Activated T-cell treated with anti-CD3 and anti-CD28 coated beads, Interleukin-2, amount 50 U/mL, for 4 hours (primary cell): ENCODE measurements around the gene ALG1. TPM values are rescaled to one million over a fixed set of nuclear protein-coding genes. Genes with fewer than 3 reads are reported as not detected.
"Not testable (repeated sequence)": the region's sequence is repeated elsewhere in the genome, so short reads cannot be mapped to it uniquely, and the experiment has no call there.

Experiments
- ATAC-seq, 2 donors: fragments of 200-7000 bp; cut with Tn5 transposase; one replicate each; pipeline ENCODE4 v1.10.0; 2021
- DNase-seq: peaks from one replicate; pipeline ENCODE4 v3.0.0-alpha.2; 2020
- H3K27me3 Mint-ChIP-seq: one replicate; pipeline ENCODE4 v1.8.0; 2021; ENCODE audit warnings: low read depth, mixed read lengths
- H3K36me3 Mint-ChIP-seq: one replicate; pipeline ENCODE4 v1.8.0; 2022; ENCODE audit warnings: mixed read lengths; ENCODE audit not compliant: insufficient read depth
- H3K4me1 Mint-ChIP-seq: one replicate; pipeline ENCODE4 v1.8.0; 2021; ENCODE audit warnings: low read depth, mixed read lengths
- H3K4me3 Mint-ChIP-seq: one replicate; pipeline ENCODE4 v1.8.0; 2021; ENCODE audit warnings: mild to moderate bottlenecking, moderate library complexity, mixed read lengths
- H3K9me3 Mint-ChIP-seq: one replicate; pipeline ENCODE4 v1.8.0; 2021; ENCODE audit warnings: mixed read lengths
- total RNA-seq, 3 donors: library from RNA; stranded (reverse); gene quantifications; one replicate each; pipeline ENCODE4 v1.2.1, GENCODE V29; 2021

Gene ALG1
- total RNA-seq, 3 donors from 2014 or later: 51.7 to 59.1 (median 54.9) TPM

GRCh38 chr16:5131467-5132004 lies 59.9 kb downstream of the ALG1 start:
- H3K4me1 Mint-ChIP-seq, H3K9me3 Mint-ChIP-seq, DNase-seq, H3K36me3 Mint-ChIP-seq, ATAC-seq, H3K4me3 Mint-ChIP-seq: not testable (repeated sequence)
- H3K27me3 Mint-ChIP-seq: peaks cover 32% of the 10 kb centered on the region

- ATAC-seq, H3K4me1 Mint-ChIP-seq, H3K4me3 Mint-ChIP-seq, DNase-seq, H3K9me3 Mint-ChIP-seq, H3K36me3 Mint-ChIP-seq: not testable (repeated sequence)
- peaks cover 37% of the 10 kb centered on the region for H3K27me3 Mint-ChIP-seq
Observed at GRCh38 chr16:5132915-5133600, 61.4 kb downstream of the ALG1 start.

- H3K27me3 Mint-ChIP-seq: peaks cover 36% of the 10 kb centered on the region
- not testable (repeated sequence) for DNase-seq, H3K4me3 Mint-ChIP-seq, H3K9me3 Mint-ChIP-seq, H3K4me1 Mint-ChIP-seq, H3K36me3 Mint-ChIP-seq, ATAC-seq
Observed at GRCh38 chr16:5134739-5135452, 63.3 kb downstream of the ALG1 start.

Other genes with a start within 250 kb of the ALG1 start
- gene GLYR1, start 224.6 kb upstream of the ALG1 start, total RNA-seq: 100 to 1,000 TPM; 109 to 116 (median 114) TPM
- 10 to 100 TPM; 38.2 to 44.6 (median 42.2) TPM for gene UBN1, start 224.4 kb upstream of the ALG1 start, total RNA-seq
- under 1 TPM; 0.08 to 0.11 (median 0.08) TPM for gene PPL, start 134.7 kb upstream of the ALG1 start, total RNA-seq
- not detected for gene SEC14L5, start 113.5 kb upstream of the ALG1 start, total RNA-seq
- 10 to 100 TPM; 18.6 to 23.5 (median 21.6) TPM for gene NAGPA, start 37.9 kb upstream of the ALG1 start, total RNA-seq
- gene C16orf89, start 5.9 kb upstream of the ALG1 start, total RNA-seq: not detected
- gene EEF2KMT, start 26.0 kb downstream of the ALG1 start, total RNA-seq: 10 to 100 TPM; 19.8 to 30.2 (median 27.3) TPM